Measurements from ENCODE around the gene KIF3A.

DNA sequence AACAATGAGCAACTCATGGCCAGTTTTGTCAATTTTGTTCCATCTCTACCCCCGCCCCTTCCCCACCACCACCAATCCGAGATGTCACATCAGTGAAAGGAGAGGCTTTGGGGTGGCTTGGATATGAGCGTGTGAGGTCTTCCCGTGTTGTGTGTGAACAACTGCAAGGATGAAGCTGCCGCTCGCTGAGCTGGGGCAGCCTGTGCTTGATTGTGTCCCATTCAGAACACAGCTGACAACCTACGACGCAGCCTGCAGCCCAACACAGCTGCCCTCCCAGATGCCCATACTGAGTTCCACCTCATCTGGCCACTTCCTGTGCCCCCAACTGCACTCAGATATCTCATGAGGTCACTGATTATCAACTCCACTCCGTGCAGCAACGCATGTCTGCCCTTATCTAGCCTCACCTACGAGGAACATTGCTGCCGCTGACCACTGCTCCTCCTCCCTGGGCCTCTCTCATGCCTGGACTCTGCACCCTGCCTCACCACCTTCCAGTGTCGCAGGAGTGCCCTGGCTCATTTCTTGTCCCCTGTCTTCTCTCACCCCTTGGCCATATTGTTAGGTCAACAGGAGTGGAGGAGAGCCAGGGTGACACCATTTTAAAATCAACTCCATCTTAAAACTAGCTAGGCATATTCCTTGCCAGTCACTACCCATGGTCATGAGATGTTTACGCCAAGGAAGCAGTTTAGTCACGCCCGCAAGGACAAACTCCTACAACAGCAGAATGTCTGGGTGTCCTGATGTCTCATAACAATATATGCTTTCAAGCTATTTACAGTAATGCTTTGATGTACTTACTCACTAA is 70.8 kb downstream of the KIF3A start:
- no peak for TF ChIP-seq ZNF621 (tag by site-specific recombination; IDR thresholded peaks at IDR 0.05)
- TF ChIP-seq ZNF785 (tag by site-specific recombination; IDR thresholded peaks at IDR 0.05), result no peak
- TF ChIP-seq, protein P1, sequence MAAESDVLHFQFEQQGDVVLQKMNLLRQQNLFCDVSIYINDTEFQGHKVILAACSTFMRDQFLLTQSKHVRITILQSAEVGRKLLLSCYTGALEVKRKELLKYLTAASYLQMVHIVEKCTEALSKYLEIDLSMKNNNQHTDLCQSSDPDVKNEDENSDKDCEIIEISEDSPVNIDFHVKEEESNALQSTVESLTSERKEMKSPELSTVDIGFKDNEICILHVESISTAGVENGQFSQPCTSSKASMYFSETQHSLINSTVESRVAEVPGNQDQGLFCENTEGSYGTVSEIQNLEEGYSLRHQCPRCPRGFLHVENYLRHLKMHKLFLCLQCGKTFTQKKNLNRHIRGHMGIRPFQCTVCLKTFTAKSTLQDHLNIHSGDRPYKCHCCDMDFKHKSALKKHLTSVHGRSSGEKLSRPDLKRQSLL (tag by site-specific recombination; IDR thresholded peaks at IDR 0.05), result no peak
- no peak for TF ChIP-seq ZNF777 (tag by site-specific recombination; IDR thresholded peaks at IDR 0.05; ENCODE audit: borderline replicate concordance)
- TF ChIP-seq RBAK (tag by site-specific recombination; IDR thresholded peaks at IDR 0.05), result no peak
- no peak for TF ChIP-seq GFI1B (tag by site-specific recombination; IDR thresholded peaks at IDR 0.05)
- no peak for TF ChIP-seq ZNF146 (tag by site-specific recombination; IDR thresholded peaks at IDR 0.05)
- TF ChIP-seq ZFHX2 (tag by site-specific recombination; conservative IDR thresholded peaks at IDR 0.05), result no peak
- no peak for TF ChIP-seq ZNF138 (tag by site-specific recombination; IDR thresholded peaks at IDR 0.05; ENCODE audit: borderline replicate concordance)
- TF ChIP-seq ZNF394 (tag by site-specific recombination; IDR thresholded peaks at IDR 0.05; ENCODE audit: borderline replicate concordance), result no peak
- TF ChIP-seq YY1 (tag by site-specific recombination; IDR thresholded peaks at IDR 0.05), result no peak

Measured in HEK293 (cell line).